Measurements from ENCODE around the gene LMO4.
A peak's percentile ranks its signal among the peaks of the same experiment; 100 is the strongest.

The LMO4 gene

GRCh38 chr1:87327376-87328271 lies 1.1 kb upstream of the LMO4 start:
- H3K4me3 ChIP-seq (replicated peaks; ENCODE audit: low read depth, low read length) = peak overlapping the region; percentile 74
- no peak for DNase-seq (ENCODE audit: extremely low read depth, low read depth)
- TF ChIP-seq, protein P1, sequence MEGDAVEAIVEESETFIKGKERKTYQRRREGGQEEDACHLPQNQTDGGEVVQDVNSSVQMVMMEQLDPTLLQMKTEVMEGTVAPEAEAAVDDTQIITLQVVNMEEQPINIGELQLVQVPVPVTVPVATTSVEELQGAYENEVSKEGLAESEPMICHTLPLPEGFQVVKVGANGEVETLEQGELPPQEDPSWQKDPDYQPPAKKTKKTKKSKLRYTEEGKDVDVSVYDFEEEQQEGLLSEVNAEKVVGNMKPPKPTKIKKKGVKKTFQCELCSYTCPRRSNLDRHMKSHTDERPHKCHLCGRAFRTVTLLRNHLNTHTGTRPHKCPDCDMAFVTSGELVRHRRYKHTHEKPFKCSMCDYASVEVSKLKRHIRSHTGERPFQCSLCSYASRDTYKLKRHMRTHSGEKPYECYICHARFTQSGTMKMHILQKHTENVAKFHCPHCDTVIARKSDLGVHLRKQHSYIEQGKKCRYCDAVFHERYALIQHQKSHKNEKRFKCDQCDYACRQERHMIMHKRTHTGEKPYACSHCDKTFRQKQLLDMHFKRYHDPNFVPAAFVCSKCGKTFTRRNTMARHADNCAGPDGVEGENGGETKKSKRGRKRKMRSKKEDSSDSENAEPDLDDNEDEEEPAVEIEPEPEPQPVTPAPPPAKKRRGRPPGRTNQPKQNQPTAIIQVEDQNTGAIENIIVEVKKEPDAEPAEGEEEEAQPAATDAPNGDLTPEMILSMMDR (IDR thresholded peaks at IDR 0.05; ENCODE audit: low read depth, low read length, missing control alignments) = no peak

DNA sequence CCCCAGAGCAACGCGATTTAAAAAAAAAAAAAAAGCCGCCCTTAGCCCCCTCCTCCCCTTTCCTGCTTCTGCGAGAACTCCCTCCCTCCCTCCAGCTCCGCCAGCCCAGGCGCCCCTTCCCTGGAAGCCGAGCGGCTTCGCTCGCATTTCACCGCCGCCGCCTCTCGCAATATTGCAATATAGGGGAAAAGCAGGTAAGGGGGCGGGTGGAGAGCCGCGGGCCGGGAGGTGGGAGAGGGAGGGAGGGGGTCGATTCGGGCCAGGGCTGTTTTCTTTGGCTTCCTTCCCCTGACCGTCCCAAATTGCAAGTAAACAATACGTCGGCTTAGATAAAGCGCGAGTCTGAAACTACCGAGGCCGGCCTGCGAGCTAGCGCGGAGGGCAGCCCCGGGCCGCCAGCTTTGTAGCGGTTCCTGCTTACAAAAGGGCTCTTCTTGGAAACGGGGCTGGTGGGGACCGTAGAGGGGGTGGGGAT lies 408 bp downstream of the LMO4 start:
- TF ChIP-seq, protein P1 (IDR thresholded peaks at IDR 0.05; ENCODE audit: low read depth, low read length, missing control alignments) = no peak
- H3K4me3 ChIP-seq (replicated peaks; ENCODE audit: low read depth, low read length) = peak overlapping the region; percentile 74
- DNase-seq (ENCODE audit: extremely low read depth, low read depth) = no peak

GRCh38 chr1:87329526-87330056 lies 911 bp downstream of the LMO4 start:
- peak overlapping the region; percentile 74 for H3K4me3 ChIP-seq (replicated peaks; ENCODE audit: low read depth, low read length)
- no peak for DNase-seq (ENCODE audit: extremely low read depth, low read depth)
- TF ChIP-seq, protein P1 (IDR thresholded peaks at IDR 0.05; ENCODE audit: low read depth, low read length, missing control alignments) = no peak

- peak overlapping the region; percentile 74 for H3K4me3 ChIP-seq (replicated peaks; ENCODE audit: low read depth, low read length)
- TF ChIP-seq, protein P1 (IDR thresholded peaks at IDR 0.05; ENCODE audit: low read depth, low read length, missing control alignments) = no peak
- no peak for DNase-seq (ENCODE audit: extremely low read depth, low read depth)
Measured at GRCh38 chr1:87330057-87330884, 1.6 kb downstream of the LMO4 start.

- TF ChIP-seq, protein P1 (IDR thresholded peaks at IDR 0.05; ENCODE audit: low read depth, low read length, missing control alignments) = no peak
- peak overlapping the region; percentile 74 for H3K4me3 ChIP-seq (replicated peaks; ENCODE audit: low read depth, low read length)
- no peak for DNase-seq (ENCODE audit: extremely low read depth, low read depth)
Measured at GRCh38 chr1:87330885-87331364, 2.2 kb downstream of the LMO4 start.

Data from HFF-Myc (cell line).